Measurements from ENCODE around the gene NECAB2.

GRCh38 chr16:83972256-83973008 is 4.4 kb downstream of the NECAB2 start:
- no peak for TF ChIP-seq PATZ1 (CRISPR knock-in tag; IDR thresholded peaks at IDR 0.05; ENCODE audit: borderline replicate concordance)
- no peak for TF ChIP-seq ISL1 (CRISPR knock-in tag; IDR thresholded peaks at IDR 0.05)
- no peak for TF ChIP-seq CREB5 (CRISPR knock-in tag; IDR thresholded peaks at IDR 0.05; ENCODE audit: low read depth)
- no peak for TF ChIP-seq ZFP30 (CRISPR knock-in tag; IDR thresholded peaks at IDR 0.05)
- no peak for TF ChIP-seq PPARA (CRISPR knock-in tag; IDR thresholded peaks at IDR 0.05; ENCODE audit: borderline replicate concordance)
- TF ChIP-seq ARNTL (CRISPR knock-in tag; IDR thresholded peaks at IDR 0.05; ENCODE audit: borderline replicate concordance, low read depth) = no peak
- no peak for TF ChIP-seq ZFP3 (CRISPR knock-in tag; IDR thresholded peaks at IDR 0.05)
- TF ChIP-seq ESRRG (CRISPR knock-in tag; IDR thresholded peaks at IDR 0.05) = no peak
